Fibroblast of mammary gland (primary cell): Measurements from ENCODE around the gene PLET1.

Experiments
- DNase-seq: peaks from one replicate; pipeline ENCODE4 v3.0.0-alpha.2; 2010; ENCODE audit warnings: low read depth
- H3K4me3 ChIP-seq: 2 replicates; pipeline ENCODE4 v1.5.1; 2011; ENCODE audit warnings: low read depth, mild to moderate bottlenecking, low read length, moderate library complexity; ENCODE audit not compliant: control insufficient read depth
- CTCF ChIP-seq: conservative IDR thresholded peaks from 2 replicates; pipeline ENCODE4 v1.5.1; 2011; ENCODE audit warnings: low read depth, low read length, inconsistent platforms; ENCODE audit not compliant: control insufficient read depth, insufficient read depth

PLET1 gene

GRCh38 chr11:112293614-112294013 is 33.0 kb upstream of the PLET1 start:
- DNase-seq = no peak
- H3K4me3 ChIP-seq = no peak overlapping the region
- no peak for TF ChIP-seq CTCF

GRCh38 chr11:112292785-112293407 is 32.2 kb upstream of the PLET1 start:
- H3K4me3 ChIP-seq = no peak overlapping the region
- DNase-seq = peak; percentile 84
- no peak for TF ChIP-seq CTCF

- TF ChIP-seq CTCF = no peak
- H3K4me3 ChIP-seq = no peak overlapping the region
- no peak for DNase-seq
Measured at GRCh38 chr11:112292188-112292587, 31.5 kb upstream of the PLET1 start.

- no peak overlapping the region for H3K4me3 ChIP-seq
- no peak for TF ChIP-seq CTCF
Measured at GRCh38 chr11:112291191-112291590, 30.5 kb upstream of the PLET1 start.

GRCh38 chr11:112290493-112290850 is 29.8 kb upstream of the PLET1 start:
- DNase-seq = no peak
- peak overlapping the region; percentile 63 for H3K4me3 ChIP-seq
- TF ChIP-seq CTCF = no peak

More at GRCh38 chr11:112291191-112291590, 30.5 kb upstream of the PLET1 start:
- DNase-seq = no peak

- TF ChIP-seq CTCF = peak; percentile 41
- peak overlapping the region; percentile 63 for H3K4me3 ChIP-seq
- peak; percentile 36 for DNase-seq
Measured at GRCh38 chr11:112289588-112290492, 29.2 kb upstream of the PLET1 start.
